HG03025 (cell line): ENCODE data around the gene SMC3.
"Not testable (repeated sequence)": the region's sequence is repeated elsewhere in the genome, so short reads cannot be mapped to it uniquely, and the experiment has no call there.

ENCODE experiments used
- ATAC-seq: cut with Tn5 transposase; IDR thresholded peaks from one replicate; pipeline ENCODE4 v1.9.1; 2021; ENCODE audit warnings: mild to moderate bottlenecking, moderate library complexity; ENCODE audit not compliant: unreplicated experiment, low FRiP score

Gene SMC3

GRCh38 chr10:110619514-110620397 lies 52.3 kb downstream of the SMC3 start:
- ATAC-seq = no peak

- ATAC-seq = no peak
Measured at GRCh38 chr10:110620398-110620719, 52.9 kb downstream of the SMC3 start.

GRCh38 chr10:110623316-110623715 lies 55.8 kb downstream of the SMC3 start:
- ATAC-seq = not testable (repeated sequence)

GRCh38 chr10:110625356-110625894 lies 57.9 kb downstream of the SMC3 start:
- no peak for ATAC-seq

- ATAC-seq = no peak
Measured at GRCh38 chr10:110625951-110626855, 58.7 kb downstream of the SMC3 start.

- ATAC-seq = no peak
Measured at GRCh38 chr10:110628161-110628560, 60.7 kb downstream of the SMC3 start.

GRCh38 chr10:110629680-110630191 lies 62.2 kb downstream of the SMC3 start:
- ATAC-seq = no peak

GRCh38 chr10:110631934-110632333 lies 64.4 kb downstream of the SMC3 start:
- ATAC-seq = no peak

- no peak for ATAC-seq
Measured at GRCh38 chr10:110632591-110633215, 65.2 kb downstream of the SMC3 start.

GRCh38 chr10:110634527-110635209 lies 67.2 kb downstream of the SMC3 start:
- ATAC-seq = no peak

- no peak for ATAC-seq
Measured at GRCh38 chr10:110636572-110636931, 69.1 kb downstream of the SMC3 start.

GRCh38 chr10:110636932-110637557 lies 69.5 kb downstream of the SMC3 start:
- no peak for ATAC-seq

GRCh38 chr10:110637558-110638053 lies 70.1 kb downstream of the SMC3 start:
- no peak for ATAC-seq

- no peak for ATAC-seq
Measured at GRCh38 chr10:110638319-110638718, 70.8 kb downstream of the SMC3 start.

GRCh38 chr10:110639046-110639445 lies 71.6 kb downstream of the SMC3 start:
- ATAC-seq = not testable (repeated sequence)

- not testable (repeated sequence) for ATAC-seq
Measured at GRCh38 chr10:110639858-110640257, 72.4 kb downstream of the SMC3 start.

GRCh38 chr10:110641256-110641655 lies 73.8 kb downstream of the SMC3 start:
- no peak for ATAC-seq

- no peak for ATAC-seq
Measured at GRCh38 chr10:110642204-110643034, 74.9 kb downstream of the SMC3 start.
